Transverse colon (tissue), 4 donors: ENCODE results near the gene TTLL7. TPM values are rescaled to one million over a fixed set of nuclear protein-coding genes. Genes with fewer than 3 reads are reported as not detected.

Experiments
- DNase-seq: peaks from one replicate; pipeline ENCODE4 v3.0.0-alpha.2; 2019
- H3K27ac ChIP-seq, 4 donors: fragments of 200-600 bp; sonication (generic); 2 replicates each; pipeline ENCODE4 v1.5.1; 2016 to 2018; ENCODE audit warnings: inconsistent platforms in 4 of 4
- H3K27me3 ChIP-seq: fragments of 200-600 bp; sonication (generic); 2 replicates; pipeline ENCODE4 v1.5.1; 2017; ENCODE audit warnings: inconsistent platforms
- H3K36me3 ChIP-seq, 4 donors: fragments of 200-600 bp; sonication (generic); 2 replicates each; pipeline ENCODE4 v1.5.1; 2017 to 2019; ENCODE audit warnings: inconsistent platforms in 4 of 4
- H3K4me1 ChIP-seq, 4 donors: fragments of 200-600 bp; sonication (generic); 2 replicates each; pipeline ENCODE4 v1.5.1; 2017 to 2020; ENCODE audit warnings: inconsistent platforms in 4 of 4
- H3K4me3 ChIP-seq, 4 donors: fragments of 200-600 bp; sonication (generic); 1 replicate in 1 of 4; 2 replicates in 3 of 4; pipeline versions ENCODE4 v1.5.1 to v1.6.1; 2017 to 2019; ENCODE audit warnings: inconsistent platforms in 4 of 4
- H3K9me3 ChIP-seq, 2 donors: fragments of 200-600 bp; sonication (generic); 2 replicates each; pipeline ENCODE4 v1.5.1; 2017 to 2019; ENCODE audit warnings: inconsistent platforms in 2 of 2
- CTCF ChIP-seq, 5 experiments: fragments of 200-600 bp in 3 of 5; fragments of 450-650 bp in 2 of 5; sonication (generic) in 3 of 5; IDR thresholded peaks; 1 replicate in 2 of 5; 2 replicates in 3 of 5; pipeline ENCODE4 v1.5.1; 2016 to 2017; ENCODE audit warnings: antibody characterized with exemption in 5 of 5, inconsistent platforms in 3 of 5, mild to moderate bottlenecking in 2 of 5, moderate library complexity in 1 of 5
- EP300 ChIP-seq: sonication (generic); formaldehyde crosslinking; IDR thresholded peaks from one replicate; pipeline ENCODE4 v1.6.1; 2017; ENCODE audit warnings: antibody characterized with exemption, low read depth
- POLR2A ChIP-seq: fragments of 450-650 bp; IDR thresholded peaks from one replicate; pipeline ENCODE4 v1.6.1; 2016; ENCODE audit warnings: antibody characterized with exemption, mild to moderate bottlenecking, moderate library complexity
- POLR2AphosphoS5 ChIP-seq, 3 donors: sonication (generic); formaldehyde crosslinking; IDR thresholded peaks; one replicate each; pipeline ENCODE4 v1.6.1; 2016; ENCODE audit warnings: antibody characterized with exemption in 3 of 3
- WGBS, 2 donors: methylation state at CpG; one replicate each; pipeline ENCODE4 v1.1.5; 2018; ENCODE audit warnings: low coverage in 1 of 2; 5-methylcytosine and 5-hydroxymethylcytosine counted together
- in situ Hi-C, 4 donors: fragments of 200-750 bp; cut with MboI; loops; one replicate each; pipeline versions ENCODE4 v1.15.0 to v1.15.1; 2017; ENCODE audit warnings: low sequenced_read_pairs in 3 of 4, low pct_ligation_motif_present in 1 of 4, low pct_unique_long_range_greater_than_20kb in 1 of 4
- intact Hi-C: fragments of 100-400 bp; cut with DNase I; formaldehyde crosslinking; loops from one replicate; pipeline ENCODE4 v1.15.1; 2023; ENCODE audit warnings: low total_unique reads
- total RNA-seq, 4 donors: library from RNA; depleted of rRNA; stranded (reverse); fragments of >200 nt; gene quantifications; one replicate each; pipeline ENCODE4 v1.1.0, GENCODE V29; 2016

TTLL7 gene
- total RNA-seq, 4 donors from 2014 or later: 2.7 to 9.5 (median 4.2) TPM

- DNase-seq: no peak
- TF ChIP-seq POLR2A: no peak
- no peak for TF ChIP-seq EP300
- TF ChIP-seq POLR2AphosphoS5 (IDR thresholded peaks at IDR 0.05): no peak
- no peak for TF ChIP-seq CTCF (IDR thresholded peaks at IDR 0.05)
- no peaks in the 10 kb centered on the region for H3K36me3 ChIP-seq
- in situ Hi-C loops (no loop called here), intact Hi-C loops (no loop called here)
- H3K27me3 ChIP-seq: no peaks in the 10 kb centered on the region
- H3K27ac ChIP-seq: no peak overlapping the region
- no peak overlapping the region for H3K4me3 ChIP-seq
- H3K9me3 ChIP-seq: no peaks in the 10 kb centered on the region
- H3K4me1 ChIP-seq: no peaks in the 10 kb centered on the region
- WGBS, 2 donors: 90 to 95% methylated on average over 1 of the region's 1 CpG
Measured at GRCh38 chr1:83832194-83832593, 166.7 kb downstream of the TTLL7 start.

GRCh38 chr1:83829106-83829505, 169.8 kb downstream of the TTLL7 start:
- H3K27ac ChIP-seq: no peak overlapping the region
- H3K9me3 ChIP-seq: no peaks in the 10 kb centered on the region
- no peaks in the 10 kb centered on the region for H3K4me1 ChIP-seq
- 78 to 94% methylated on average over 5 to 7 of the region's 7 CpGs for WGBS, 2 donors
- DNase-seq: no peak
- in situ Hi-C loops (no loop called here), intact Hi-C loops (no loop called here)
- H3K27me3 ChIP-seq: no peaks in the 10 kb centered on the region
- no peaks in the 10 kb centered on the region for H3K36me3 ChIP-seq
- no peak overlapping the region for H3K4me3 ChIP-seq
- TF ChIP-seq POLR2A (no peak), EP300 (no peak), POLR2AphosphoS5 (IDR thresholded peaks at IDR 0.05) (no peak), CTCF (IDR thresholded peaks at IDR 0.05) (no peak)

- TF ChIP-seq CTCF (IDR thresholded peaks at IDR 0.05) (no peak), POLR2AphosphoS5 (IDR thresholded peaks at IDR 0.05) (no peak), POLR2A (no peak), EP300 (no peak)
- Histone ChIP-seq H3K36me3 (no peaks in the 10 kb centered on the region), H3K4me3 (no peak overlapping the region), H3K4me1 (no peaks in the 10 kb centered on the region), H3K9me3 (no peaks in the 10 kb centered on the region), H3K27ac (no peak overlapping the region), H3K27me3 (no peaks in the 10 kb centered on the region)
- in situ Hi-C loops (no loop called here), intact Hi-C loops (no loop called here)
- DNase-seq: no peak
- WGBS, 2 donors: 40 to 80% methylated on average over 1 of the region's 1 CpG
Measured at GRCh38 chr1:83828456-83828855, 170.5 kb downstream of the TTLL7 start.

GRCh38 chr1:83827741-83828140, 171.2 kb downstream of the TTLL7 start:
- no peaks in the 10 kb centered on the region for H3K27me3 ChIP-seq
- intact Hi-C loops (no loop called here), in situ Hi-C loops (no loop called here)
- TF ChIP-seq CTCF (IDR thresholded peaks at IDR 0.05) (no peak), EP300 (no peak), POLR2AphosphoS5 (IDR thresholded peaks at IDR 0.05) (no peak), POLR2A (no peak)
- no peak overlapping the region for H3K4me3 ChIP-seq
- DNase-seq: no peak
- H3K9me3 ChIP-seq: no peaks in the 10 kb centered on the region
- H3K4me1 ChIP-seq: no peaks in the 10 kb centered on the region
- no peak overlapping the region for H3K27ac ChIP-seq
- WGBS, 2 donors: 87 to 100% methylated on average over 2 of the region's 2 CpGs
- no peaks in the 10 kb centered on the region for H3K36me3 ChIP-seq
